K562 (cell line): ENCODE data around the gene PRKCQ. TPM values are rescaled to one million over a fixed set of nuclear protein-coding genes. Genes with fewer than 3 reads are reported as not detected.

Experiments
- ATAC-seq: fragments of 200-7000 bp; cut with Tn5 transposase; 3 replicates; pipeline ENCODE4 v1.9.1; 2020; ENCODE audit warnings: moderate library complexity
- BruUV-seq: library from RNA; stranded (reverse); fragments of 400-500 nt; replicated peaks from 2 replicates; lab custom pipeline; 2021; lab: Mats Ljungman, UMichigan
- CTCF ChIA-PET: fragments of 300-600 bp; formaldehyde crosslinking; extraction: SDS; loops from one replicate; lab custom pipeline; 2021; ENCODE audit warnings: low intra/inter-chr PET ratio; lab: Yijun Ruan, JAX
- POLR2A ChIA-PET: fragments of 300-600, 350-650 bp; sonication (Branson Sonifier 250); formaldehyde crosslinking; extraction: SDS; loops from one replicate; lab custom pipeline; 2021; ENCODE audit warnings: antibody characterized with exemption, inconsistent platforms; lab: Yijun Ruan, JAX
- DNase-seq, 4 experiments: peaks; one replicate each; pipeline versions ENCODE4 v3.0.0 to v3.0.0-alpha.2; 2011 to 2018; ENCODE audit warnings: low spot score in 3 of 4, mixed read lengths in 3 of 4; ENCODE audit errors: extremely low read depth in 1 of 4
- FAIRE-seq: peaks from 2 replicates; lab custom pipeline; 2011; peaks lifted over from hg19 to GRCh38; lab: Jason Lieb, UNC
- H2AFZ ChIP-seq: 2 replicates; pipeline ENCODE4 v1.6.0; 2011; ENCODE audit warnings: low read depth, low read length, control low read depth, inconsistent platforms
- H3K27ac ChIP-seq: fragments of 200-600 bp; 3 replicates; pipeline ENCODE4 v1.8.0; 2011; ENCODE audit warnings: low read depth, mild to moderate bottlenecking, control low read depth, inconsistent platforms, low read length, moderate library complexity, mixed read lengths; ENCODE audit errors: extremely low read depth
- H3K27me3 ChIP-seq, 2 experiments: fragments of 300-600 bp in 1 of 2; 2 replicates in 1 of 2; 3 replicates in 1 of 2; pipeline versions ENCODE4 v1.6.0 to v1.8.0; 2011; ENCODE audit warnings: inconsistent platforms in 2 of 2, low read length in 2 of 2, mild to moderate bottlenecking in 1 of 2, mixed read lengths in 1 of 2, moderate library complexity in 1 of 2; ENCODE audit not compliant: control insufficient read depth in 2 of 2, insufficient read depth in 2 of 2
- H3K36me3 ChIP-seq: fragments of 300-600 bp; 3 replicates; pipeline ENCODE4 v1.8.0; 2011; ENCODE audit warnings: mild to moderate bottlenecking, low read length, inconsistent platforms; ENCODE audit not compliant: control insufficient read depth, insufficient read depth
- H3K4me1 ChIP-seq, 2 experiments: fragments of 200-600 bp in 1 of 2; replicated peaks in 1 of 2; 2 replicates in 1 of 2; 3 replicates in 1 of 2; pipeline versions ENCODE4 v1.5.1 to v1.8.0; 2011; ENCODE audit warnings: inconsistent platforms in 2 of 2, low read length in 2 of 2, mild to moderate bottlenecking in 1 of 2, mixed read lengths in 1 of 2, moderate library complexity in 1 of 2; ENCODE audit not compliant: control insufficient read depth in 2 of 2, insufficient read depth in 2 of 2
- H3K4me2 ChIP-seq: 2 replicates; pipeline ENCODE4 v1.6.1; 2011; ENCODE audit warnings: low read length, control low read depth, inconsistent platforms, mixed read lengths; ENCODE audit not compliant: insufficient read depth
- H3K4me3 ChIP-seq: fragments of 200-600 bp; sonication (generic), shearing (Covaris generic); 2 replicates; pipeline ENCODE4 v1.5.1; 2016; ENCODE audit warnings: control low read depth, inconsistent platforms
- H3K79me2 ChIP-seq: fragments of 200-600 bp; 3 replicates; pipeline ENCODE4 v1.8.0; 2011; ENCODE audit warnings: low read length, inconsistent platforms; ENCODE audit not compliant: control insufficient read depth, insufficient read depth
- H3K9ac ChIP-seq, 2 experiments: 2 replicates each; pipeline versions ENCODE4 v1.6.0 to v1.6.1; 2011; ENCODE audit warnings: low read depth in 2 of 2, low read length in 2 of 2, control low read depth in 1 of 2, inconsistent platforms in 1 of 2, mild to moderate bottlenecking in 1 of 2, mixed read lengths in 1 of 2; ENCODE audit not compliant: insufficient read depth in 1 of 2
- H3K9me1 ChIP-seq: one replicate; pipeline ENCODE4 v1.6.0; 2011; ENCODE audit warnings: inconsistent platforms, mild to moderate bottlenecking, low read length, moderate library complexity; ENCODE audit not compliant: control insufficient read depth, insufficient read depth
- H3K9me3 ChIP-seq: replicated peaks from 2 replicates; pipeline ENCODE4 v1.5.1; 2011; ENCODE audit warnings: low read depth, low read length, inconsistent platforms; ENCODE audit not compliant: control insufficient read depth, insufficient read depth
- H4K20me1 ChIP-seq: replicated peaks from 2 replicates; pipeline ENCODE4 v1.6.1; 2011; ENCODE audit warnings: low read length, inconsistent platforms, mixed read lengths; ENCODE audit not compliant: control insufficient read depth, insufficient read depth
- HDAC8 ChIP-seq: fragments of 450-650 bp; IDR thresholded peaks from 2 replicates; pipeline ENCODE4 v1.6.1; 2016; ENCODE audit warnings: mild to moderate bottlenecking, missing genetic modification characterization, moderate library complexity, missing compliant biosample characterization
- NCOR1 ChIP-seq: fragments of 450-650 bp; IDR thresholded peaks from 2 replicates; pipeline ENCODE4 v1.6.1; 2016; ENCODE audit warnings: mild to moderate bottlenecking, moderate library complexity
- NELFE ChIP-seq: IDR thresholded peaks from 2 replicates; pipeline ENCODE4 v1.6.1; 2011; ENCODE audit warnings: mild to moderate bottlenecking; ENCODE audit not compliant: insufficient read depth, insufficient read length
- NUFIP1 ChIP-seq: fragments of 450-650 bp; IDR thresholded peaks from 2 replicates; pipeline ENCODE4 v1.6.1; 2018; ENCODE audit not compliant: partially characterized antibody
- SRSF7 ChIP-seq: fragments of 200-400 bp; formaldehyde crosslinking; optimal IDR thresholded peaks from 2 replicates; pipeline ENCODE3; 2017; ENCODE audit warnings: mild to moderate bottlenecking, low read depth, low read length
- TAL1 ChIP-seq: fragments of 450-650 bp; IDR thresholded peaks from 2 replicates; pipeline ENCODE4 v1.6.1; 2016; ENCODE audit warnings: mild to moderate bottlenecking
- TBP ChIP-seq: optimal IDR thresholded peaks from 2 replicates; pipeline ENCODE3; 2011; ENCODE audit warnings: low read depth, low read length, improper control_type of control experiment
- TGIF2 ChIP-seq: sonication (generic); formaldehyde crosslinking; IDR thresholded peaks from 2 replicates; pipeline ENCODE4 v1.8.1; 2022; ENCODE audit warnings: mild to moderate bottlenecking, missing genetic modification reagents, moderate library complexity
- XRCC5 ChIP-seq: fragments of 200-400 bp; formaldehyde crosslinking; IDR thresholded peaks from 2 replicates; pipeline ENCODE4 v1.6.1; 2017; ENCODE audit warnings: low read depth, mild to moderate bottlenecking, low read length
- ZEB2 ChIP-seq: fragments of 450-650 bp; IDR thresholded peaks from 2 replicates; pipeline ENCODE4 v1.6.1; 2016
- ZNF589 ChIP-seq: fragments of 200-800 bp; sonication (Bioruptor generic); IDR thresholded peaks from 2 replicates; pipeline ENCODE4 v1.6.1; 2016; ENCODE audit warnings: low read depth, missing genetic modification characterization, missing compliant biosample characterization
- WGBS: fragments of 100-300 bp; shearing (Covaris generic); methylation state at CpG from one replicate; pipeline ENCODE4 v1.1.6; 2016; ENCODE audit warnings: low coverage, mixed read lengths; ENCODE audit not compliant: insufficient coverage; ENCODE audit errors: missing lambda C conversion rate; 5-methylcytosine and 5-hydroxymethylcytosine counted together
- in situ Hi-C: fragments of 300-500 bp; cut with MboI; formaldehyde crosslinking; loops from 4 replicates; pipeline ENCODE4 v1.15.0; 2018; ENCODE audit warnings: inconsistent platforms, mixed read lengths
- intact Hi-C: fragments of 100-400 bp; cut with micrococcal nuclease; formaldehyde crosslinking; loops from 2 replicates; pipeline ENCODE4 v1.14.2; 2022
- polyA plus RNA-seq, 8 experiments: library from polyadenylated mRNA; depleted of rRNA in 4 of 8; stranded (reverse) in 5 of 8; unstranded in 3 of 8; fragments of >200 nt; fragmentation: Nextera tagmentation in 2 of 8; fragmentation: Illumina TruSeq in 1 of 8; extraction: Ambion mirVana in 2 of 8; extraction: Trizol in 1 of 8; gene quantifications; 2 replicates each; pipeline versions ENCODE4 v1.2.1 to v1.2.3, GENCODE V29; 2011 to 2014; ENCODE audit warnings: inconsistent platforms in 1 of 8, missing spikeins in 1 of 8
- total RNA-seq, 7 experiments: library from RNA; depleted of rRNA in 6 of 7; stranded (reverse); fragments of >200 nt in 6 of 7; fragmentation: Illumina TruSeq in 2 of 7; extraction: Trizol in 2 of 7; gene quantifications; 2 replicates each; pipeline versions ENCODE4 v1.2.1 to v1.2.3, GENCODE V29; 2011 to 2021; ENCODE audit warnings: low replicate concordance in 1 of 7
- TF ChIP-seq, protein P1 (sequence below), 2 experiments: fragments of 450-650 bp in 1 of 2; sonication (generic) in 1 of 2; formaldehyde crosslinking in 1 of 2; IDR thresholded peaks; 2 replicates each; pipeline versions ENCODE4 v1.7.1 to v1.9.0; 2016 to 2022; ENCODE audit warnings: inconsistent platforms in 1 of 2, mild to moderate bottlenecking in 1 of 2, missing genetic modification reagents in 1 of 2

PRKCQ gene
- total and polyA plus RNA-seq, 9 of the 15 experiments (the other 6 are each of a cell fraction or from before 2014, with no cell fraction given) = 4.4 to 23.3 (median 14.6) TPM

DNA sequence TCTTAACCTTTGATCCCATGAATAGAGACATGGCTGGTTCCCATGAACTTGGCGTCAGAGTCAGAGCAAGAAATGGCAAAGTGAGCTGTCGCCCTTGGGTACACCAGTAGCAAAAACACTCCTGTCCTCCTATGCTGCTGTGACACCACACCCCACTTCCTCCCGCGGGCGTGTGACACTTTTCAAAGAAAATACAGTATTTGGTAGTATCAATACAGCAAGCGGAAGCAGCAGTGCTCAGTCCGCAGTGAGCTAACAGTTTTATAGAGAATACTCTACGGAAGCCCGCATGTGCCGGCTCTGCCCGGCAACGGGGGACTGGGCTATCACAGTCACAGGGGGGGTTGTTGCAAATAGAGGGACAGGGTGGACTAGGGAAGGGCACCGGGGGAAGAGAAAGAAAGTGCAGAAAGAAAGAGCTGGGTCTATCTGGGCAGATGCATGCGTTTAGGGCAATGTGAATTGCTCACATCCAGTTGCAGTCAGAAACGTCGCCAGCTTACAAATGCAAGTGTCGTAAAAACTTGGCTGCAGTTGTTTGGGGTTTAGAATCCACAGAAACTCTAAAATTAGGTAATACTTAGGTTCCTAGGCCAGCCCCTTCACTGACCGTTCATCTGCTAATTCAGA, 49.8 kb downstream of the PRKCQ start:
- Histone ChIP-seq H3K36me3 (no peaks in the 10 kb centered on the region; the same call in 2 of the 3 replicates), H2AFZ (no peak overlapping the region), H3K4me2 (no peak overlapping the region), H3K9me1 (no peaks in the 10 kb centered on the region), H3K9me3 (no peaks in the 10 kb centered on the region), H3K79me2 (no peaks in the 10 kb centered on the region), H3K9ac (no peak overlapping the region), H3K4me3 (no peak overlapping the region), H3K27ac (no peak overlapping the region), H3K4me1 (peaks cover 0 to 3% of the 10 kb centered on the region in 2 experiments; a peak in 2 of 5 replicates), H3K27me3 (no peaks in the 10 kb centered on the region), H4K20me1 (no peaks in the 10 kb centered on the region; the same call in 1 of the 2 replicates)
- no peak for DNase-seq
- ChIA-PET CTCF (no interaction called here), POLR2A (interaction anchor here (0.6 to 1.2 kb wide), 2 partner anchors 13 to 22 kb away, joined by 3 read pairs; no protein-coding TSS in a partner anchor)
- no peak for FAIRE-seq
- intact Hi-C loops = no loop called here
- no TSS peak for BruUV-seq
- 76% methylated on average over 13 of the region's 18 CpGs for WGBS
- ATAC-seq = no peak
- in situ Hi-C loops = no loop called here
- TF ChIP-seq NUFIP1 (no peak), HDAC8 (tag) (no peak), SRSF7 (no peak), XRCC5 (no peak), TGIF2 (CRISPR knock-in tag) (no peak), NELFE (no peak), ZEB2 (no peak), ZNF589 (CRISPR knock-in tag) (no peak), NCOR1 (no peak), TAL1 (no peak), TBP (no peak)
- TF ChIP-seq, protein P1, sequence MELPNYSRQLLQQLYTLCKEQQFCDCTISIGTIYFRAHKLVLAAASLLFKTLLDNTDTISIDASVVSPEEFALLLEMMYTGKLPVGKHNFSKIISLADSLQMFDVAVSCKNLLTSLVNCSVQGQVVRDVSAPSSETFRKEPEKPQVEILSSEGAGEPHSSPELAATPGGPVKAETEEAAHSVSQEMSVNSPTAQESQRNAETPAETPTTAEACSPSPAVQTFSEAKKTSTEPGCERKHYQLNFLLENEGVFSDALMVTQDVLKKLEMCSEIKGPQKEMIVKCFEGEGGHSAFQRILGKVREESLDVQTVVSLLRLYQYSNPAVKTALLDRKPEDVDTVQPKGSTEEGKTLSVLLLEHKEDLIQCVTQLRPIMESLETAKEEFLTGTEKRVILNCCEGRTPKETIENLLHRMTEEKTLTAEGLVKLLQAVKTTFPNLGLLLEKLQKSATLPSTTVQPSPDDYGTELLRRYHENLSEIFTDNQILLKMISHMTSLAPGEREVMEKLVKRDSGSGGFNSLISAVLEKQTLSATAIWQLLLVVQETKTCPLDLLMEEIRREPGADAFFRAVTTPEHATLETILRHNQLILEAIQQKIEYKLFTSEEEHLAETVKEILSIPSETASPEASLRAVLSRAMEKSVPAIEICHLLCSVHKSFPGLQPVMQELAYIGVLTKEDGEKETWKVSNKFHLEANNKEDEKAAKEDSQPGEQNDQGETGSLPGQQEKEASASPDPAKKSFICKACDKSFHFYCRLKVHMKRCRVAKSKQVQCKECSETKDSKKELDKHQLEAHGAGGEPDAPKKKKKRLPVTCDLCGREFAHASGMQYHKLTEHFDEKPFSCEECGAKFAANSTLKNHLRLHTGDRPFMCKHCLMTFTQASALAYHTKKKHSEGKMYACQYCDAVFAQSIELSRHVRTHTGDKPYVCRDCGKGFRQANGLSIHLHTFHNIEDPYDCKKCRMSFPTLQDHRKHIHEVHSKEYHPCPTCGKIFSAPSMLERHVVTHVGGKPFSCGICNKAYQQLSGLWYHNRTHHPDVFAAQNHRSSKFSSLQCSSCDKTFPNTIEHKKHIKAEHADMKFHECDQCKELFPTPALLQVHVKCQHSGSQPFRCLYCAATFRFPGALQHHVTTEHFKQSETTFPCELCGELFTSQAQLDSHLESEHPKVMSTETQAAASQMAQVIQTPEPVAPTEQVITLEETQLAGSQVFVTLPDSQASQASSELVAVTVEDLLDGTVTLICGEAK (IDR thresholded peaks at IDR 0.05) = no peak
- TF ChIP-seq, protein P1 (CRISPR knock-in tag; IDR thresholded peaks at IDR 0.05) = no peak
